Activated naive CD4-positive, alpha-beta T cell treated with anti-CD3 and anti-CD28 coated beads, Interleukin-2, amount 10 ng/mL, durations not matched to agents 7 days and 5 days (primary cell): ENCODE data around the gene ADCY1.

Experiments used
- CTCF ChIA-PET: fragments of 350-600 bp; sonication (Branson Sonifier 250); formaldehyde crosslinking; loops from one replicate; lab custom pipeline; 2021; ENCODE audit warnings: antibody characterized with exemption; lab: Charles Lee
- DNase-seq: peaks from one replicate; pipeline ENCODE4 v3.0.0-alpha.2; 2020
- H3K27ac Mint-ChIP-seq: one replicate; pipeline ENCODE4 v1.8.0; 2021; ENCODE audit warnings: mild to moderate bottlenecking, moderate library complexity, mixed read lengths
- H3K27me3 Mint-ChIP-seq: one replicate; pipeline ENCODE4 v1.8.0; 2021; ENCODE audit warnings: mild to moderate bottlenecking, mixed read lengths
- H3K36me3 Mint-ChIP-seq: one replicate; pipeline ENCODE4 v1.8.0; 2021; ENCODE audit warnings: mixed read lengths
- H3K4me1 Mint-ChIP-seq: one replicate; pipeline ENCODE4 v1.8.0; 2021; ENCODE audit warnings: mixed read lengths
- H3K4me3 Mint-ChIP-seq: one replicate; pipeline ENCODE4 v1.8.0; 2021; ENCODE audit warnings: mild to moderate bottlenecking, moderate library complexity, mixed read lengths
- H3K9me3 Mint-ChIP-seq: one replicate; pipeline ENCODE4 v1.8.0; 2021; ENCODE audit warnings: mixed read lengths

Gene ADCY1

DNA sequence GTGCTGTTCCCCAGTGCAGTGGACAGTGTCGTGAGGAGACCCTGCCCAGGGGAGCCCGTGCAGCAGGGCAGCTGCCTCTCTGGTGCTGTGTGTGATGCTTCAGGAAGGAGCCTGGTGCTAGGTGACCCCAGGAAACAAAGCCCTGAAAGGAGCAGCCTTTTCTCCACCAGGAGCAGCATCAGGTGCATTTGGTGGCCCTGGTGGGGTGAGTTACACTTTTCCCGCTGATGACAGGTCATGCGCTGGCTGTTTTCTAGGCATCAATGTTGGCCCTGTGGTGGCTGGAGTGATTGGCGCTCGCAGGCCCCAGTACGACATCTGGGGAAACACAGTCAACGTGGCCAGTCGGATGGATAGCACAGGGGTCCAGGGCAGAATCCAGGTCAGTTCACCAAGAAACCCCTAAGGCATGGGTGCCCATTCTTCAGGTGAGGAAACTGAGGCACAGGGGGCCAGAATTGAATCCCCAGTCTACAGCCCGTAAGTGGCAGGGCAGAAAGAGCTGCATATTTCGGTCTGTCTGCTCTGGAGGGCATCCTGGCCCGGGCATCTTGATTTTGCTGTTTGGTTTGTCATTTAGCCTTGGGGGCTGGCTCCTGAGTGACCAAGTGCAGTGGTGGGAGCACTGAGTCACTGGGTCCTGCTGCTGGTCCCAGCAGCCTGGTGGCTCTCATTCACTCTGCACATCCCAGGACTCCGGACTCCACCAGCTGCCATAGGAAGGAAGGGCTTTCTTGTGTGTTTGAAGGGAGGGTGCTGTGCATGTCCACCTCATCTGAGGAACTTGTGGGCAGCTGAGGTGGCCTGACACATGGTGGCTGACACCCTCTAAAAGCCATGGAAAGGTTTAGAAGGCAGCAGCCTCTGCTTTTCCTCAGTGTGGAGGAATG lies 136.3 kb downstream of the ADCY1 start:
- H3K4me1 Mint-ChIP-seq, result no peaks in the 10 kb centered on the region
- no peaks in the 10 kb centered on the region for H3K27me3 Mint-ChIP-seq
- no peaks in the 10 kb centered on the region for H3K9me3 Mint-ChIP-seq
- no peak overlapping the region for H3K4me3 Mint-ChIP-seq
- CTCF ChIA-PET, result no interaction called here
- no peak overlapping the region for H3K27ac Mint-ChIP-seq
- no peaks in the 10 kb centered on the region for H3K36me3 Mint-ChIP-seq
- no peak for DNase-seq

DNA sequence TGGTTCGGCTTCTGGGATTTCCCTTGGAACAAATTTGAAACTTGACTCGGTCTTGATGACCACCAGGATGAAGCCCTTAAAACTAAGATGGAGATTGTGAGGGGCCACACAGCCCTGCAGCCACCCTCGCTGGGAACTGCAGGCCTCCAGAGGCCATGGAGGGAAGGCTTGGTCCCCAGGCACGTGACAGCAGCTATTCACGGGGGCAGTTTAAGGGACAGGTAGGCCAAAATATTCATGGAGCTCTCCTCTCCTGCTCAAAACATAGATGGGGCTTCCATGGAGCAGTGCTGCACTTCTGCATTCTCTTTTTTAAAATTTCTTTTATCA lies 137.0 kb downstream of the ADCY1 start:
- no peak for DNase-seq
- CTCF ChIA-PET, result no interaction called here
- H3K4me1 Mint-ChIP-seq, result no peaks in the 10 kb centered on the region
- H3K4me3 Mint-ChIP-seq, result no peak overlapping the region
- no peaks in the 10 kb centered on the region for H3K36me3 Mint-ChIP-seq
- H3K27me3 Mint-ChIP-seq, result no peaks in the 10 kb centered on the region
- no peaks in the 10 kb centered on the region for H3K9me3 Mint-ChIP-seq
- no peak overlapping the region for H3K27ac Mint-ChIP-seq

DNA sequence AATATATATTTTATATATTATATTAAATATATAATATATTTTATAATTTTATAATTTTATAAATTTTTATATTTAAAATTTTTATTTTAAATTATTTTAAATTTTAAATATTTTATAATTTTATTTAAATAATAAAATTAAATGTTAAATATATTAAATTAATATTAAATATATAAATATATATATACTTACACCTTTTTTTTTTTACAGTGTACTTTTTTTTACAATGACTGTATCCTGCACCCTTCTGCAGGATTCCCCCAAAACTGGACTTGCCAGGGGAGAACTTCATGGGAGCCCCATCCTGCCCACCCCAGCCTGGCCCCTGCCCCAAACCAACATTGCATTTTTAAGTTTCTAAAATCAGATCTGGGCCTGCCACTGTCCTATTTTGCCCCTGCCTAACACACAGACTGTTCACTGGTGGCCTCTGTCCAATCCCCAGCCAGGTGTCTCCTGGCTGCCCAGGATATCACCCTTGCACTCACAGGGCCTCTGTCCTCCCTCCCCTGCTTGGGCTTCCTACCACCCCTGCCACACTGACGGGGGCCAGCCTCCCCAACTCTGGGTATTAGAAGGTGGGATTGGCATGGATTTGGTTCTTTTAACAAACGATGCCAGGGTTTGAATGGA lies 138.0 kb downstream of the ADCY1 start:
- H3K36me3 Mint-ChIP-seq, result no peaks in the 10 kb centered on the region
- H3K27ac Mint-ChIP-seq, result no peak overlapping the region
- DNase-seq, result no peak
- H3K27me3 Mint-ChIP-seq, result no peaks in the 10 kb centered on the region
- H3K4me1 Mint-ChIP-seq, result no peaks in the 10 kb centered on the region
- CTCF ChIA-PET, result no interaction called here
- H3K4me3 Mint-ChIP-seq, result no peak overlapping the region
- no peaks in the 10 kb centered on the region for H3K9me3 Mint-ChIP-seq

DNA sequence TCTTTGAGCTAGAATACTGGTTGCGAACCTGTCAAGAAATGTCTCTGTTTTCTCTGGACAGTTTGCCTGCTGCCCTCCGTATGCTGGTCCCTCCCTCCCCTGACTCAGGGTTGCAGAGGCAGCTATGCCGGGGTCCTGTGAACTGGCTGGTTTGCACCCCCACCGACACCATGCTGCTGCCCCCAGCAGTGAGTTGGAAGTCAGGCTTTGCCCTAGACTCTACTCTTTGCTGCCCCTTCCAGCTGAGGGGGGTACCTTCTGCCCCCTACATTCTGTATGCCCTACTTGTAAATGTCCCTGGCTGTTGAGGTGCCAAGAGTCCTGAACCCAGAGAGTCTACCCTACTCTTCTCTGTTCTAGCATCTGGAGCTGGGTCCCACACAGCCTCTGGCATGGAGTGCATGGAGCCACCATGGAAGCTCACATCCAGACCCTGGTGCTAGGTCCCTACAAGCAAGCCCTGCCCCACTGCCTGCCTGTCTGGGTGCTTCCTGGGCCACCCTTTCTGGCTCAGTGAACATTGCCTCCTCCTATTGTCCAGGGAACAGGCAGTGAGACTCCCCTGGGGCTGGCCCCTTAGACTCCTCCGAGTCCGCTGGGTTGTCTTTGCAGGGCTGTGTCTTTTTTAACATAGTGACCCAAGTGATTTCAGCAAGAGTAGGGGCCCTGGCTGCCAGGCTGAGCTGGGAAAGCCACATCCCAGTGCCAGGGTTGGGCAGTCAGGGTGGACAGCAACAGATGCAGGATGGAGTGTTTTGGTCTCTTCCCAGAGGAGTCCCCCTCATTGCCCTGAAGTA lies 138.9 kb downstream of the ADCY1 start:
- CTCF ChIA-PET, result no interaction called here
- Mint-ChIP-seq H3K36me3 (no peaks in the 10 kb centered on the region), H3K27ac (no peak overlapping the region), H3K9me3 (no peaks in the 10 kb centered on the region), H3K4me3 (no peak overlapping the region), H3K27me3 (no peaks in the 10 kb centered on the region), H3K4me1 (no peaks in the 10 kb centered on the region)
- DNase-seq, result no peak

DNA sequence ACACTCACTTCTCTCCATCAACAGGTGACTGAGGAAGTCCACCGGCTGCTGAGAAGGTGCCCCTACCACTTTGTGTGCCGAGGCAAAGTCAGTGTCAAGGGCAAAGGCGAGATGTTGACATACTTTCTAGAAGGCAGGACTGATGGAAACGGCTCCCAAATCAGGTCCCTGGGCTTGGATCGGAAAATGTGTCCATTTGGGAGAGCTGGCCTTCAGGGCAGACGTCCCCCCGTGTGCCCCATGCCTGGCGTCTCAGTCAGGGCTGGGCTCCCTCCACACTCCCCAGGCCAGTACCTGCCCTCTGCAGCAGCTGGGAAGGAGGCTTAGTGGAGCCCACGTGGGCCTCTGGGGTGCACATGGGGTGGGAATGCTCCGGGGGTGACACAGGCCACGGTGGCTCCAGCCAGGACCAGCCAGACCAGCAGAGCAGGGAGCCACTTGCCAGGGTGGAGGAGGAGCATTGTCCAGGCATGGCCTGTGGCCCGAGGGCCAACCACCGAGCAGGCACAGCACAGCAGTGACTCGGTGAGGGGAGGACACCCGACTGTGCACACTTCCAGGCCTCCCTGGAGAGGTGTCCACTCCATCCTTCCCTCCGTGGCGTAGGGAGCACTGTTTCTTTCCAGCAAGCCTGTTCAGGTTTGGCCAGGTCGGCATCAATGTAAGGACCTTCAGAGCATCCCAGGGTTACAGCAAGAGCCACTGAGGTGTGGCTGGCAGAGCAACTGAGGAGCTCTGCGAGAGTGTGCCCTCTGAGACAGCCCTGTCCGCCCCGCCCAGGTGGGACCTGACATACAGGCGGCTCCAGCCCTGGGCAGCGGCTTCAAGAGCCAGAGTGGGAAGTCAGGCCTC lies 139.7 kb downstream of the ADCY1 start:
- Mint-ChIP-seq H3K27me3 (no peaks in the 10 kb centered on the region), H3K36me3 (no peaks in the 10 kb centered on the region), H3K9me3 (no peaks in the 10 kb centered on the region), H3K4me3 (no peak overlapping the region), H3K4me1 (no peaks in the 10 kb centered on the region), H3K27ac (no peak overlapping the region)
- CTCF ChIA-PET, result no interaction called here
- DNase-seq, result no peak

DNA sequence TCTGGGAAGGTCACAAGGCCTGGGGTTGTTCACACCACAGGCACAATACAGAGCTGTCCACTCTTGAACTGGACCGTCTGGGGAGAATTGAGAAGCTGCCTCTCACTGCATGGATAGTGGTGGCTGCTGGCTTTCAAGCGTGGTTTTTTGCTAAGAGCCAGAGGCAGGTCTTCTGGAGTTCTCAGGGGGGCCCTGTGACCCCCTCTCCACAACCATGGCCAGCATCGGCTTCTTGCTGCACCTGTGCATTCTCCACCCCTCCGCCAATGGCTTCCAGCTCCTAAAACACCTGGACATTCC lies 140.3 kb downstream of the ADCY1 start:
- Mint-ChIP-seq H3K4me1 (no peaks in the 10 kb centered on the region), H3K27ac (no peak overlapping the region), H3K9me3 (no peaks in the 10 kb centered on the region), H3K36me3 (no peaks in the 10 kb centered on the region), H3K27me3 (no peaks in the 10 kb centered on the region), H3K4me3 (no peak overlapping the region)
- CTCF ChIA-PET, result no interaction called here
- no peak for DNase-seq

DNA sequence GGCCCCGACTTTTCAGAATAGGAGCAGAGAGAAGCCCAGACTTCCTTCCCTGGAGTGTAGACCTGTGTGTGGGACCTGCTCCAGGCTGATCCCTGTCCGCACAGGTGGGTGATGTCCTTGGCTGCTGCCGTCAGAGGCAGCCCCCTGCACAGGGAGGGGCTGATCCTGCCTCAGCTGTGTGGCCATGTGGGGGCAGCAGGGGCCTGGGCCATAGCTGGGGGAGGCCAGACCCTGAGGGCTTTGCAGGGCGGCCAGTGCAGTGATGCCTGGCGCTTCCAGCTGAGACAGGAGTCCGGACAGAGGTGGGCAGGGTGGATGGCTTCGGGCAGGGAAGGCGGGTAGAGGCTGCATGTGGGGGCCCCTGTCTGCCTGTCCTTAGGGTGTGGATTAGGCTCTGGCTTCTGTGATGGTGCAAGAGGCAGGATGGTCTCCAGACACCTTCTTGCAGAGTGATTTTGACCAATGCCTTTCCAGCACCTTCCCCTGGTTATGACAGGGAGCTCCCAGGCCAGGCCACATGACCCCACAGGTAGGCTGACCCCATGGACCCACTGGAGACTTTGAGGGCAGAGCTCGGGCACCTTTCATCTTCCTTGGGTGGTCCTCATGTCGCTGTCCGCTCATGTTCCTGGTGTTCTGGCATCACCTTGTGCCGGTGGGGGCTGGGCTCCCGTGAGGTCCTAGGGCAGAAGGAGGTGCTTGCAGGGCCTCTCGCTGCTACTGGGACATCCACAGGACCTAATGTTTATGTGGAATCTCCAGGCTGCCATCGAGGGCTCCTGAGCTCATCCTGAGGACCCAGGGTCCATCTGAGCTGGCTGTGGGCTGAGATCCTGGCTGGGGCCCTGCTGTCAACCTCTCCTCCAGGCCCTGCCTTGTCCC lies 141.5 kb downstream of the ADCY1 start:
- Mint-ChIP-seq H3K36me3 (no peaks in the 10 kb centered on the region), H3K4me3 (no peak overlapping the region), H3K27me3 (no peaks in the 10 kb centered on the region), H3K27ac (no peak overlapping the region), H3K4me1 (no peaks in the 10 kb centered on the region), H3K9me3 (no peaks in the 10 kb centered on the region)
- DNase-seq, result no peak
- CTCF ChIA-PET, result no interaction called here

DNA sequence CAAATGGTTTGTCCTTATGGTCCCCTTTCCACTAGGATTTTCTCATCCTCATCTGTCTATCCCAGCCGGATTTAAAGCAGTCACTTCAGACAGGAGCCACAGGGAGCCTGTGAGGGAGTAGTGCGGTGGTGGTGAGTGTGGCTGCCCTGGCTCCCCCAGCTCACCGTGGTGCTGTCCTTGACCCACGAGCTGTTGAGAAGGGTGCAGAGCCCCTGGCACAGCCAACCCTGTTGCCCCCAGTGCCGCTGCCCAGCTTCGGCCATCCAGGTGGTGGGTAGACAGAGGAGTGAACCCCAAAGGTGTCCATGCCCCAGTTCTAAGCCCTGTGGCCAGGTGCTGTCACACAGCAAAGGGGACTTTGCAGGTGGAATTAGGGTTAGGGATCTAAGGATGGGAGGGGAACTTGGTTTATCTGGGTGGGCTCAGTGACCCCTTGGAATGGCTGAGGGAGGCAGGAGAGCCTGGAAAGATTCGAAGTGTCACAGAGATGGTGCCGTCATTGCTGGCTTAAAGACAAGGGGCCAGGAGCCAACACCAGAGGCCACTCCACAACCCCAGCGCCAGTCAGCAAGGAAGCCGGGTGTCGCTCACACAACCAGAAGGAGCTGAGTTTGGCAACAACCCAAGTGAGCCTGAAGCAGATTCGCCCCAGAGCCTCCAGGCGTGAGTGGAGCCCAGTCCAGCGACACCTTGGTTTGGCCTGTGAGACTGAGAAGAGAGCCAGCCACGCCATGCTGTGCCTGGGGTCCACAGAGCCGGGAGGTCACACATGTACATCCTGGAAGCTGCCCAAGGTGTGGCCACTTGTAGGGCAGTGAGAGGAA lies 142.4 kb downstream of the ADCY1 start:
- DNase-seq, result no peak
- H3K27ac Mint-ChIP-seq, result no peak overlapping the region
- no peaks in the 10 kb centered on the region for H3K9me3 Mint-ChIP-seq
- CTCF ChIA-PET, result no interaction called here
- H3K36me3 Mint-ChIP-seq, result no peaks in the 10 kb centered on the region
- H3K4me1 Mint-ChIP-seq, result no peaks in the 10 kb centered on the region
- H3K27me3 Mint-ChIP-seq, result no peaks in the 10 kb centered on the region
- H3K4me3 Mint-ChIP-seq, result no peak overlapping the region

DNA sequence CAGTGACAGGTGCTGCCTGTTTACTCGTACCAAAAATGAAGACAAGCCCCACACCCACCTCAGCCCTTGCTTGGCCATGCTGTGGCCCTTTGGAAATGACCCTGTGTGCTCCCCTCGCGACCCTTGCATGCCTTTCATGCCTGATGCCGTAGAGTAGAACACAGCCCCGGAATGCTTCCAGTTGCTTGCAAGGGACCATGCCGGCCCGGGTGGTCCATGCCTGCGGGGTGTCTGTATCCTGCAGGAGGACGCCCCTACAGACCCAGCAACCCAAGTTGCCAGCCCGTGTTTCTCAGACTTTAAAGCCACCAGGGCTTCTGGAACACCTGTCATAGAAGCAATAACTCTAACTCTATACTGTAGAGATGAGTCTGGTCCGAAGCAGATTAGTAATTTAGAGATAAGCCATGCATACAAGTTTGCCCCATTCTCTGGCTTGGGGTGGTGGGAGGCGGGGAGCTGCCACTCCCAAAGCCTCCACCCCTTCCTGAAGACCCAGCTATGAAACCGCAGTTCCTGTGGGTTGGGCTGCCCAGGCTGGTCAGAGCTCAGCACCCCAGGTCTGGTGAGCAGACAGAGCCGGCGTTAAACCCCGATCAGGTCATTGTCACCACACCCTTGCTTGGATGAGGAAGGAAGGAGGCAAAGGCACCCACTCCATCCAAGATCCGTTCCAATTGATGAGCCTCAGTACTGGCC lies 143.5 kb downstream of the ADCY1 start:
- Mint-ChIP-seq H3K27ac (no peak overlapping the region), H3K4me1 (no peaks in the 10 kb centered on the region), H3K36me3 (peaks cover 2% of the 10 kb centered on the region), H3K9me3 (no peaks in the 10 kb centered on the region), H3K27me3 (no peaks in the 10 kb centered on the region), H3K4me3 (no peak overlapping the region)
- DNase-seq, result no peak
- CTCF ChIA-PET, result no interaction called here

DNA sequence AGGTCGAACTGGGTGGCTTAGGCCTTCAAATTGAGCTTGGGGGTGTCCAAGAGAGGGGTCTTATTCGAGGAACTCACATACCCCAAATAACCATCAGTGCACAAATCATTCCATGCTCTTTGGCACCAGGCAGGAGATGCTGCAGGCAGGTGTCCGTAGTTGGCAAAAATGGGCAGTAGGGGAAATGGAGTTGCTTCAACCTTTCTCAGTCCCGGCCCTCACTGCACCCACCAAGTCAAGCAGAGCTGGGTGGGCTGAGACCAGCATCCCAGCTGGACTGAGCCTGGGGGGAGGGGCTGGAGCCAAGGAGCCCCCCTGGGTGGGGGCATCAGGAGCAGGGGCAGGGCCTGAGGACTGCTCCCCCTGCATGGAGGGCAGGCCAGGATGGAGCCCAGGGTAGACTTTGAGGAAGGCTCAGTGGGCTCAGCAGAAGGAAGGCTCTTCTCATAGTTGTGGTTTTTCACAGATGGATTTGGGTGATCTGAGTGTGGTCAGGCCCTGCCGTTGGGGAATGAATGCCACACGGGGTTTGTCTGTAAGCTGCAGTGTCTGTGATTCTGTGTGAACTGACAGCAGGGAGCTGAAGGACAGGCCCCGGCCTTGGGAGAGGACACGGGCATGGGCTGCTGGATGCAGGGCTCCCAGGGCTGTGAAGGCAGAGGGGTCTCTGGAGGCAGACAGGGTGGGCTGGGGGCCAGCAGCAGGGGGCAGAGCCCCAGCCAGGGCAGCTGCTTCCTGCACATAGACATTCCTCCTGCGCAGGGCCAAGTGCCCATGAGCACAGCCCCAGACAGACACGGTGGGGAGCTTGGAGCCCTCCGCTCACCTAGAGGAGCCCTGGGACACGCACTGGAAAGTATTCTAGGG lies 144.5 kb downstream of the ADCY1 start:
- Mint-ChIP-seq H3K4me1 (no peaks in the 10 kb centered on the region), H3K9me3 (no peaks in the 10 kb centered on the region), H3K36me3 (peaks cover 8% of the 10 kb centered on the region), H3K27ac (no peak overlapping the region), H3K4me3 (no peak overlapping the region), H3K27me3 (no peaks in the 10 kb centered on the region)
- DNase-seq, result no peak
- CTCF ChIA-PET, result no interaction called here

DNA sequence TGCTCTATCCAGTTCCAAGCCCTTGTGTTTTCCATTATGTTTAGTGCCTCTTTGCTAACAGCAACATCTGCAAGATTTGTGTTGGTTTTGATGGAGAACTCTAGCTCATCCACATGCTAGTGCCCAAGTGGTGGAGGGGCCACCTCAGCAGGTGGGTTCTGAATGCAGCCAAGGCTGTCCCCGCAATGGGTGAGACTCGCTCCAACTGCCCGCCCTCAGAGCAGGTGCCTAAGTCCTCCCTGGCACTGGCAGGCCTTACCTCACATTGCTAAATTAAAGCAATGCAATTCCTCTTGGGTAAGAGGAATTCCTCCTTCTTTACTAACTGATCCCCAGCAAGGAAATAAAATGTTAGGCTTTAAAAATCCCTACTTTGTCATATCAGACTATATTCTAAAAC lies 146.8 kb downstream of the ADCY1 start:
- Mint-ChIP-seq H3K36me3 (peaks cover 25% of the 10 kb centered on the region), H3K4me1 (no peaks in the 10 kb centered on the region), H3K9me3 (no peaks in the 10 kb centered on the region), H3K4me3 (no peak overlapping the region), H3K27ac (no peak overlapping the region), H3K27me3 (no peaks in the 10 kb centered on the region)
- DNase-seq, result no peak
- CTCF ChIA-PET, result no interaction called here
